GM12891 (cell line): Measurements from ENCODE around the gene CALML5.

Experiments
- PAX5 ChIP-seq: IDR thresholded peaks from 2 replicates; pipeline ENCODE4 v1.6.1; 2011; ENCODE audit warnings: low read length, moderate library complexity, mild to moderate bottlenecking; ENCODE audit not compliant: insufficient read depth, severe bottlenecking
- POLR2AphosphoS5 ChIP-seq: IDR thresholded peaks from 2 replicates; pipeline ENCODE4 v1.6.1; 2011; ENCODE audit warnings: low read depth, low read length, control low read depth

DNA sequence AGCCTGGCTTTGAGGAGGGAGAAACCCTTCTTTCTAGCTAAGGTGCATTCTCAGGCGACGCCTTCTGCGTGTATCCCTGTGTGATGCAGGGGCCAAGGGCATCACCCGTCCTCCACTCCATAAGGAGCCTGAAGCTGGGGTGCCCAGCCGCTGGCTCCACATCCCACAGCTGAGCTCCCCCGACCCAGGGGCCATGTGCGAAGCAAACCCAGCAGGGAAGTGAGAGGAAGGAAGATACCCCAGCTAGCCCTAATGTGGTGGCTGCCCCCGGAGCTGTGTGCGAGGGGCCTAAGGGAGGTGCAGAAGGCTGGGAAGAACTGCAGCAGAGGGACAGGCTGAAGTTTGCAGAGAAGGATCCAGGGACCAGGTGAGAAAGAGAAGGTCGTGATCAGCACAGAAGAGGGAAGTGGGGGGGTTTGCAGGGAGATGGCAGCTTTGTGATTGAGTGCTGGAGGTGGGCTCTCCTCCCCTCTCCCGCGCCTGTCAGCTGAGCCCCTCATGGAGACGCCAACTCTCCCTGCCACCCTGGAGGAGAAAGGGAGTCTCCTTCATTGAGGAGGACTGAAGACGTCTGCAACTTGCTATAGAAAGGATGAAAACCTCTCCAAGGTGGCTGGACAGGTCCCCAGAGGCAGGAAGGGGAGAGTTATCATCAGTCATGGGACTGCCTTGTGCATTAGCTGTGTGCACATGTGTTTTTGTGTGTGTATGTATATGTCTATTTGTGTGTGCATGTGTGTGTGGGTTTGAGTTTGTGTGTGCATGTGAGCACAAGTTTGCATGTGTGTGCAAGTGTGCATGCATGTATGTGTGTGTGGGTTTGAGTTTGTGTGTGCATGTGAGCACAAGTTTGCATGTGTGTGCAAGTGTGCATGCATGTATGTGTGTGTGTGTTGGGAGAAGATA, 3.5 kb upstream of the CALML5 start:
- TF ChIP-seq PAX5, result no peak
- no peak for TF ChIP-seq POLR2AphosphoS5
